Activated B cell treated with CpG ODN at 0.5 μM for 24 hours (primary cell): ENCODE measurements around the gene WFS1. TPM values are rescaled to one million over a fixed set of nuclear protein-coding genes. Genes with fewer than 3 reads are reported as not detected.

Source experiments
- ATAC-seq: fragments of 200-7000 bp; cut with Tn5 transposase; one replicate; pipeline ENCODE4 v1.10.0; 2021; ENCODE audit warnings: low read depth, mild to moderate bottlenecking, moderate library complexity
- CTCF ChIA-PET: fragments of 350-600 bp; sonication (Branson Sonifier 250); formaldehyde crosslinking; loops from one replicate; lab custom pipeline; 2021; ENCODE audit warnings: antibody characterized with exemption; lab: Charles Lee
- POLR2A ChIA-PET: fragments of 350-600 bp; sonication (Branson Sonifier 250); formaldehyde crosslinking; loops from one replicate; lab custom pipeline; 2021; ENCODE audit warnings: antibody characterized with exemption; lab: Charles Lee
- DNase-seq: peaks from one replicate; pipeline ENCODE4 v3.0.0; 2022
- H3K27ac Mint-ChIP-seq: one replicate; pipeline ENCODE4 v1.8.0; 2020; ENCODE audit warnings: mixed read lengths
- H3K27me3 Mint-ChIP-seq: one replicate; pipeline ENCODE4 v1.8.0; 2021; ENCODE audit warnings: mixed read lengths
- H3K36me3 Mint-ChIP-seq: one replicate; pipeline ENCODE4 v1.8.0; 2021; ENCODE audit warnings: low read depth, mixed read lengths
- H3K4me1 Mint-ChIP-seq: one replicate; pipeline ENCODE4 v1.8.0; 2021; ENCODE audit warnings: mixed read lengths
- H3K4me3 Mint-ChIP-seq: one replicate; pipeline ENCODE4 v1.8.0; 2020; ENCODE audit warnings: mild to moderate bottlenecking, mixed read lengths
- H3K9me3 Mint-ChIP-seq: one replicate; pipeline ENCODE4 v1.8.0; 2020; ENCODE audit warnings: mixed read lengths
- intact Hi-C: fragments of 100-400 bp; cut with micrococcal nuclease; formaldehyde crosslinking; loops from one replicate; pipeline ENCODE4 v1.15.1; 2024
- total RNA-seq: library from RNA; stranded (reverse); gene quantifications from 2 replicates; pipeline ENCODE4 v1.2.3, GENCODE V29; 2022
- TF ChIP-seq, protein P1 (sequence below): fragments of 200-600 bp; IDR thresholded peaks from one replicate; pipeline ENCODE4 v1.8.0; 2022; ENCODE audit warnings: antibody characterized with exemption, mild to moderate bottlenecking

WFS1 gene
- total RNA-seq, 1 donor from 2014 or later, result 2.4 TPM

DNA sequence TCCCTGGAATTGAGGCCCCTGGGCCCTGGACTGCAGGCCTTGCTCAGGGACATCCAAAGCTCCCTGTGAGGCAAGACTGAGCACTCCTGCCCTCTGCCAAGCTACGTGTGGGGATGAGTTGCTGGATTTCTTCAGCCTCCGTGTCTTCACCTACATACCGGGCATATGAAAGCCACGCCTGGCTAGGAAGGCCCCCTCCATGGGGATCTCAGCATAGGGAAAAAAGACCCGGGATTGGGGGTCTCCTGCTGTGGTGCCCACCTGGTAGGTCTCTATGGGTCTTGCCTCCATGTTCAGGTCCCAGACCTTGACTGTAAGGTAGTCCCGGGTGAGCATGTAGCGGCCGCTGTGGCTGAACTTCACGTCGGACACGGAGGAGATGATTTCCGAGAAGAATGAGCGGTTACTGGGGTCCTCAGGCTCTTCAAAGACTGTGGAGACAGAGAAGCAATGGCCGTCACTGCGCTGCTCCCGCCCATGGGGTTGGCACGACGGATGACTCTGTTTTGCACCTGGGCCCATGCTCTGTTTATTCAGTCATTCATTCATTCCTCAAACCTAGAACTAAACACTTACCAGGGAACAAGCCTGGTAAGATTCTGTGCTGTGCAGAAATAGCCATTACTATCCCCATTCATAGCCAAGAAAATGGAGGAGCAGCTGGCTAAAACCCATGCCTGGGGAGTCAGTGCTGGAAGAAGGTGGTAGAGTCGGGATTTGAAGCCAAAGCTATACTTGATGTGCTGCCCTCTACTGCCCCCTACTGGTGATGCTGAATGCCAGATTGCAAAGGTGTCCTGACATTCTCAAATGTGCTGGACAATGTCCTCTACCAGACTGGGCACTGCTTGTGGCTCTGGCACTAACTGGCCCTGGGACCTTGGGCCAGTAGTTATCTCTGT lies 63.9 kb downstream of the WFS1 start:
- Mint-ChIP-seq H3K9me3 (no peaks in the 10 kb centered on the region), H3K4me1 (peaks cover 15% of the 10 kb centered on the region), H3K27ac (no peak overlapping the region), H3K4me3 (no peak overlapping the region), H3K36me3 (no peaks in the 10 kb centered on the region), H3K27me3 (peaks cover 27% of the 10 kb centered on the region)
- ATAC-seq, result no peak
- CTCF ChIA-PET, result interaction anchor here (0.7 to 12.0 kb wide), 2 partner anchors 67 to 83 kb away, joined by 3 to 232 read pairs; no protein-coding TSS in a partner anchor
- DNase-seq, result no peak
- intact Hi-C loops, result no loop called here
- TF ChIP-seq, protein P1, sequence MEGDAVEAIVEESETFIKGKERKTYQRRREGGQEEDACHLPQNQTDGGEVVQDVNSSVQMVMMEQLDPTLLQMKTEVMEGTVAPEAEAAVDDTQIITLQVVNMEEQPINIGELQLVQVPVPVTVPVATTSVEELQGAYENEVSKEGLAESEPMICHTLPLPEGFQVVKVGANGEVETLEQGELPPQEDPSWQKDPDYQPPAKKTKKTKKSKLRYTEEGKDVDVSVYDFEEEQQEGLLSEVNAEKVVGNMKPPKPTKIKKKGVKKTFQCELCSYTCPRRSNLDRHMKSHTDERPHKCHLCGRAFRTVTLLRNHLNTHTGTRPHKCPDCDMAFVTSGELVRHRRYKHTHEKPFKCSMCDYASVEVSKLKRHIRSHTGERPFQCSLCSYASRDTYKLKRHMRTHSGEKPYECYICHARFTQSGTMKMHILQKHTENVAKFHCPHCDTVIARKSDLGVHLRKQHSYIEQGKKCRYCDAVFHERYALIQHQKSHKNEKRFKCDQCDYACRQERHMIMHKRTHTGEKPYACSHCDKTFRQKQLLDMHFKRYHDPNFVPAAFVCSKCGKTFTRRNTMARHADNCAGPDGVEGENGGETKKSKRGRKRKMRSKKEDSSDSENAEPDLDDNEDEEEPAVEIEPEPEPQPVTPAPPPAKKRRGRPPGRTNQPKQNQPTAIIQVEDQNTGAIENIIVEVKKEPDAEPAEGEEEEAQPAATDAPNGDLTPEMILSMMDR, result no peak
- POLR2A ChIA-PET, result no interaction called here

DNA sequence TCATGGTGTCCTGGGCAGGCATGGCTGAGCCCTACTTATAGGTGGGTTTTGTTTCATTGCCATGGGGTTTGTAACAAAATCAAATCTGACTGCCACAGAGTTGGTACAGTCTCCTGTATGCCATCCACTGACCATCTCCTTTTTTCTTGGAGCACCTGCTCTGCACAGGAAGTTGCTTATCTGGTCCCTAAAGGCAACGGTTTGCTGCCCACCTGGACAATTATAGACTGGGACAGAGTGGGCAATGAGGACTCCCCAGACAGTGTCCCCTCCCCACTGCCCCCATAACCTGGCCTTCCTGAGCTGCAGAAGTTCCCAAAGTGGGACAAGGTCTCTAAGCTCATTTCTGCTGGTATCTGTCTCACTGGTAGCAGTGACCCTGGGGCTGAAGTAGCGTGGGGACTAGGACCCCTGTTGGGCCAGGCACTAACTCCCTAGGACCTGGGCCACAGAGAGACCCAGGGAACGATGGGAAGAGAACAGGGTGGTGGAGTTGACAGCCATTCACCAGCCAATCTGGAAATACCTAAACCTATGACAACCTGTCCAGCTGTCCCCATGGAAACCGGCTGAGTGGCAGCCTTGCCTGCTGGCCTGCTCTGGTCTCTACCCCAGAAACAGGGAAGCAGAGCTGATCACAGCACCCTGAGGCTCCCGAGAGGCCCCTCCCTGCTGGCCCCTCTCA lies 64.7 kb downstream of the WFS1 start:
- H3K4me1 Mint-ChIP-seq, result peaks cover 19% of the 10 kb centered on the region
- H3K4me3 Mint-ChIP-seq, result no peak overlapping the region
- DNase-seq (no peak), ATAC-seq (no peak)
- TF ChIP-seq, protein P1, result no peak
- peaks cover 35% of the 10 kb centered on the region for H3K27me3 Mint-ChIP-seq
- ChIA-PET CTCF (interaction anchor here (12.0 kb wide), 1 partner anchor 84 kb away, joined by 232 read pairs; no protein-coding TSS in a partner anchor), POLR2A (no interaction called here)
- H3K36me3 Mint-ChIP-seq, result no peaks in the 10 kb centered on the region
- H3K27ac Mint-ChIP-seq, result no peak overlapping the region
- intact Hi-C loops, result no loop called here
- no peaks in the 10 kb centered on the region for H3K9me3 Mint-ChIP-seq

DNA sequence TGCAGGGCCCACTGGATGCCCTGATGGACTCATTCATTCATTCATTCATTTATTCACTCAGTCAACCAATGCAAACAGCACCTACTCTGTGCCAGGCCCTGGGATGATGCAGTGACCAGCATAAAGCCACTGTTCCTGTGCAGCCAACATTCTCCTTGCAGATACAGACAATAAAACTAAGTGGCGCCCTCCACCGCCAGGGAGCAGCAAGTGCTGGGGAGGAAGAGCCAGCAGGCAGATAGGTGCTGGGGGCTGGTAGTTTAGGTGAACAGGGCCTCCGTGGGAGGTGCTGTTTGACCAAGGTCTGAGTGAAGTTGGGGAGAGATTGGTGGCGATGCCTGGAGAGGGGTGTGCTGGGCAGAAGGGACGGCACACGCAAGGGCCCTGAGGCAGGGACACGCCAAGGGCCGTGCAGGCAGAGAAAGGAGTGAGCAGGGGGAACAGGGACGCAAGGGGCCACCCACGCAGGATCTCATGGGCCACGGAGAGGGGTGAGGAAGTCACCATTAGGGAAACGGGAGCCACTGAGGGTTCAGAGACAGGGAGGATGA lies 65.5 kb downstream of the WFS1 start:
- no peak for DNase-seq
- Mint-ChIP-seq H3K27ac (no peak overlapping the region), H3K36me3 (no peaks in the 10 kb centered on the region), H3K4me1 (peaks cover 19% of the 10 kb centered on the region), H3K9me3 (no peaks in the 10 kb centered on the region), H3K4me3 (no peak overlapping the region), H3K27me3 (peaks cover 38% of the 10 kb centered on the region)
- ChIA-PET CTCF (interaction anchor here (1.4 to 12.0 kb wide), 2 partner anchors 8 to 85 kb away, joined by 3 to 232 read pairs; no protein-coding TSS in a partner anchor), POLR2A (no interaction called here)
- TF ChIP-seq, protein P1, result no peak
- no peak for ATAC-seq
- intact Hi-C loops, result no loop called here

DNA sequence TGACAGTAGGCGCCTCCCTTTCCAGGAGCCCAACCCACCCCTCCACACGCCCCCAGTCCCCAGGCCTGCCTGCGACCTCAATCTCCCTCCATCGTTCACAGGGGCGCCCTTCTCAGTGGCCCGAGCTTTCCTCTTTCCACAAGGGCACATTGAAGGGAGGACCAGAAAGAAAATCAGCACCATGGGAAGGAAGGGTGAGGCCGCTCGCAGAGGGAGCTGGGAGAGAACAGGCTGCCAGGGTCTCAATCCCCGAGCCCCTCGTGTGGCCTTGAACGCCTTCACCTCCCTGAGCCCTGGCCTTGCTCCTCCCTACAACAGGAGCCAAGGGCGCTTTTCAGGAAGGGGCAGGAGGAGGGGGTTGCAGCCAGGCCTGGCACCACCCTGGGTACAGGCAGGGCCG lies 66.5 kb downstream of the WFS1 start:
- DNase-seq (no peak), ATAC-seq (no peak)
- Mint-ChIP-seq H3K27me3 (peaks cover 46% of the 10 kb centered on the region), H3K27ac (no peak overlapping the region), H3K36me3 (no peaks in the 10 kb centered on the region), H3K4me3 (no peak overlapping the region), H3K9me3 (no peaks in the 10 kb centered on the region), H3K4me1 (peaks cover 19% of the 10 kb centered on the region)
- ChIA-PET CTCF (interaction anchor here (1.4 kb wide), 1 partner anchor 9 kb away, joined by 3 read pairs; no protein-coding TSS in a partner anchor), POLR2A (no interaction called here)
- intact Hi-C loops, result no loop called here
- TF ChIP-seq, protein P1, result no peak
